Left kidney (tissue), 2 donors: ENCODE results near the gene DHX30. TPM values are rescaled to one million over a fixed set of nuclear protein-coding genes. Genes with fewer than 3 reads are reported as not detected.
"Not testable (repeated sequence)": the region's sequence is repeated elsewhere in the genome, so short reads cannot be mapped to it uniquely, and the experiment has no call there.

Experiments used
- DNase-seq: peaks from one replicate; pipeline ENCODE4 v3.0.0-alpha.2; 2013
- polyA plus RNA-seq: library from polyadenylated mRNA; unstranded; fragments of 120-200 nt; gene quantifications from one replicate; pipeline ENCODE4 v1.2.1, GENCODE V29; 2013; ENCODE audit not compliant: insufficient read length

The DHX30 gene
- polyA plus RNA-seq, 1 donor: 65.3 TPM

GRCh38 chr3:47884603-47885002, 81.7 kb downstream of the DHX30 start:
- DNase-seq: no peak

GRCh38 chr3:47885168-47885567, 82.2 kb downstream of the DHX30 start:
- no peak for DNase-seq

- not testable (repeated sequence) for DNase-seq
Observed at GRCh38 chr3:47887991-47888390, 85.1 kb downstream of the DHX30 start.

- no peak for DNase-seq
Observed at GRCh38 chr3:47888986-47889757, 86.2 kb downstream of the DHX30 start.

- peak; percentile 40 for DNase-seq
Observed at GRCh38 chr3:47890126-47890827, 87.3 kb downstream of the DHX30 start.

GRCh38 chr3:47890828-47891612, 88.1 kb downstream of the DHX30 start:
- peak; percentile 53 for DNase-seq

- DNase-seq: no peak
Observed at GRCh38 chr3:47891613-47892005, 88.7 kb downstream of the DHX30 start.

GRCh38 chr3:47892286-47893040, 89.5 kb downstream of the DHX30 start:
- DNase-seq: no peak

GRCh38 chr3:47895241-47895640, 92.3 kb downstream of the DHX30 start:
- DNase-seq: no peak

- no peak for DNase-seq
Observed at GRCh38 chr3:47896736-47897135, 93.8 kb downstream of the DHX30 start.

GRCh38 chr3:47897954-47898353, 95.0 kb downstream of the DHX30 start:
- DNase-seq: no peak

GRCh38 chr3:47899495-47900108, 96.7 kb downstream of the DHX30 start:
- DNase-seq: no peak

Other genes starting within 250 kb of the DHX30 start
- gene CSPG5, start 224.3 kb upstream of the DHX30 start, polyA plus RNA-seq: 1.2 TPM
- gene SMARCC1, start 21.2 kb upstream of the DHX30 start, polyA plus RNA-seq: 139 TPM
- 190 TPM for gene MAP4, start 213.3 kb downstream of the DHX30 start, polyA plus RNA-seq